Ramos (cell line): Measurements from ENCODE around the gene CDCA7.

Source experiments
- in situ Hi-C: fragments of 300-500 bp; cut with MboI; formaldehyde crosslinking; loops from one replicate; pipeline ENCODE4 v1.14.3; 2022; ENCODE audit warnings: low sequenced_read_pairs; ENCODE audit not compliant: unreplicated experiment

The CDCA7 gene

DNA sequence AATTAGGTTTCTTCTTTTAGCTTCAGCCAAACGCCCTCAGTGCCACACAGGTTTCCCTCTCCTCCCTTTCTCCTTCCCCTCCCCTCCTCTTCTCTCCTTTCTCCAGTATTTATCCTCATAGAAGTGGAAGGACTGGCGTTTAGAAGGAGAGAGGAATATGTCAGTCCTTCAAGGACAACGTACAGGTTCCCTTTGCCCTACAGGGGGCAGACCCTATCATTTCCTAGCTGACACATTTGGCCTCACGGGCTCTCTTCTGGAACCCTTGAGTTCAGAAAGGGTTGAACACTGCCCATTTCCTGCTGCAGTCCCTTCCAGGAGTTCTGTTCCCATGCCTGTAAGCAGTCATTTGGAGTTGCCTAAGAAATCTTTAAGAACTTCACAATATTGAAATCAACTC, 46.1 kb downstream of the CDCA7 start:
- in situ Hi-C loops: loop anchor here (10.0 to 25.0 kb wide), 2 partner anchors 637 to 944 kb away; no protein-coding TSS in a partner anchor

DNA sequence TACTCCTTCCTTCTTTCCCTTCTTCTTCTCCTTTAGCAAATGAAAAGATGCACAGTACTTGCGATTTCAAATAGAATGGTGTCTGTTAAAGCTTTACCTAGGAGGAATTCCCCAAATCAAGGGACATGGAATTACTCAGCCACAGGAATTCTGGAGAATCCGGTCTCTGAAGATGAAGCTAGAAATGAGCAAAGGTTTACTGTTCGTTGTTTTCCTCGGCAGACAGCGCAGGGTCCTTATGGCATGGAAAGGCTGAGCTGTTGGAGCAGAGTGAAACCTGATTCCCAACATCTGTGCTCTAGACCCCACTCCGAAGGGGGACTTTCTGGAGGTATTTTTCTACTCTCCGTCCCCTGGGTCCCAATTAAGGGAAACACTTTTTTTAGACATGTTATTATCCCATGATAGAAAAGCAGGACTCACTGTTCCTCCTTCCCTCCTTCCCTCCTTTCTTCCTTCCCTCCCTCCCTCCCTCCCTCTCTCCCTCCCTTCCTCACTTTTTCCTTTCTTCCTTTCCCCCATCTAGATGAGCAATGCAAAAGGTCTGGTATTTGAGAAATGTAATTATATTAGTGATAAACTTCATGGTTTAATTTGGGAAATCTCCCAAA, 47.1 kb downstream of the CDCA7 start:
- in situ Hi-C loops: loop anchor here (10.0 to 25.0 kb wide), 2 partner anchors 635 to 943 kb away; no protein-coding TSS in a partner anchor

DNA sequence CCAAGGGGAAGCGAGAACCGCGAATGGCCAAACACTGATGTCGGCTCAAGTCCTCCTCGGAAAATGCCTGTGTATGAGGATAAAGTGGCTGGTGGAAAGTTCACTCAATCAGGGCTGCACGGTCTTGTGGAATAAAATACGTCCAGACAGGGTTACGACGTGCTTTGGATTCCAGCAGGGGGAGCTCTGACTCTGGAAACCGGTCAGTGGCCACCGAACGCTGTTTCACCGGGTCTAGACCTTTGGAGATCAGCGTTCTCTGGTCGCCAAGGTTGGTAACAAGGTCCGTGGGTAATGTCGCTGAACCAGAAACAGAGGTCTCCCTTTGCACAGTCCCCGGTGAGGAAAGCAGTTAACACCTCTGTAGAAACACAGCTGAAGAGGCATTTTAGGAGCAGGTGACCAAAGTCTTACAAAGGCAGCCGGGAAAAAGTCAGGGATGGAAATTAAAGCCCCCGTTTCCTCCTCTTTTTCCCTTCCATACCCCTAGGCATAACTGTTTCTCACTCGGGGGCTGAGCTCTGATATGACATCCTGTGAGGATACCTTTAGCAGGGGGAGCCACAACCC, 47.8 kb downstream of the CDCA7 start:
- in situ Hi-C loops: loop anchor here (10.0 to 25.0 kb wide), 2 partner anchors 635 to 942 kb away; no protein-coding TSS in a partner anchor

DNA sequence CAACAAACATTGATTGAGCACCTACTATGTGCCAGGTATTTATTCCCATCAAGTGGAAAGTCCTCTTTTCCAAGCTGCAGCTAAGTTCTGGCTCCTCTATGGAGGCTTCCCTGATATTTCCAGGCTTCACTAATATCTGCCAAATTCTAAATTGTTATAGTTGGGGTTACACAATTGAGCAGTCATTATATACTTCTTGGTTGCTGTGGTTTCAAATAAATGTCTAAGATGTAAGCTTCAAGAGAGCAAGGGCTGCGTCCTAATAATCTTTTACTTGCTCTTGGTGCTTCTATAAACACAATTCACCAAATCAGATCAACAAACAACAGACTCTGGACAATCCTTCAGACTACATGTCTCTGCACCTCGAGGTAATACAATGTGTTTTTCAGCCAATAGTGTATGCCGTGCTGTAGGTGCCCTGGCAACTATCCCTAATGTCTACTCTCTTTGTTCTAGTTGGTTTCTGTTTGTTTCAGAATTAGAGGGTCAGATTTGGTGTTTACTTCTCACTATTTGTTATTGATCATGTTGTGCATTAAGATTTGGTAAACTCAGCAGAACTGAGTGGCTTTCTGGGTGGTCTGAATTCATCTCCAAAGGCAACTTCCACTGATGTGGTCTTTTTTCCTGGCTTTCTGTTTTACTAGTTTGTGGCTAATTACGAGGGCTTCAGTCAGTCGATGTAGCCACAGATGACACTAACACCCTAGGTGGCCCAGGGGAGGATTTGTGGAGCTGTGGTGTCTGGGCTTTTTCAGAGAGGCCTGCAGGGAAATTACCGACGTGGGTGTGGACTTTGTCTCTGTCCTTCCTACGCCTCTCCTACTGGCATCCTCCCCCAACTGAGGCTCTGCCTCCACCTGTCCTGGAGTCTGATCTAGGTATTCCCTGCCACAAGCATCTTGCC, 50.4 kb downstream of the CDCA7 start:
- in situ Hi-C loops: loop anchor here (10.0 to 25.0 kb wide), 2 partner anchors 632 to 940 kb away; no protein-coding TSS in a partner anchor

DNA sequence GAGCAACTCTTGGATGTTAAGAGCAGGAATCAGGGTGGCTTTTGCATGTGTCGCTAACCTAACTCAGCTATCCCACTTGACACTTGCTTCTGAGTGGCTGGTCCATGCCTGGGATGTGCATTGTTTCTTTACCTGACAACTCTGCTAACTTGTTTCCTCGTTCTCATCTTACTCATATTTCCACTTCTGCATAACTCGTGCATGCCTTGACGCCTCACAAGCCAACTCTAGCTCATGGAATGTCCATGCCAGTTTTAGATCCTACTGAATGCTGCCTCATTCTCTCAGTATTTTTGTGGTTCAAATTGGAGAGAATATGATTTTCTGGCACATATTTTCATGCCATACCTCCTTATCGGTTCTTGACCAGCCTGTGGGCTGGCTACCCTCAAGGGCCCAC, 52.5 kb downstream of the CDCA7 start:
- in situ Hi-C loops: loop anchor here (10.0 to 25.0 kb wide), 2 partner anchors 630 to 938 kb away; no protein-coding TSS in a partner anchor

DNA sequence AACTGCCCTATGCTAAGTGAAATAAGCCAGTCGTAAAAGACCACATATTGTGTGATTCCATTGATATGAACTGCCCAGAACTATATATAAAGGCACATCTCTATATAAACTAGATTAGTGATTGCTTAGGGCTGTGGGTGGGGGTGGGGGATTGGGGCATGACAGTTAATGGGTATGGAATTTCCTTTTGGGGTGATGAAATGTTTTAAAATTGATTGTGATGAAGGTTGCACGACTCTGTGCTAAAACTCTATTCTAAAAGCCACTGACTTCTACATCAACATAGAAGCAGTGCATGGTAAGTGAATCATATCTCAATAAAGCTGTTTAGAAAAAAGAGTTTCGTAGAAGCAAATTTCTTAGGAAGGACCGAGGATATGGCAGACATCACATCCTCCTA, 53.0 kb downstream of the CDCA7 start:
- in situ Hi-C loops: loop anchor here (10.0 to 25.0 kb wide), 2 partner anchors 630 to 937 kb away; no protein-coding TSS in a partner anchor

DNA sequence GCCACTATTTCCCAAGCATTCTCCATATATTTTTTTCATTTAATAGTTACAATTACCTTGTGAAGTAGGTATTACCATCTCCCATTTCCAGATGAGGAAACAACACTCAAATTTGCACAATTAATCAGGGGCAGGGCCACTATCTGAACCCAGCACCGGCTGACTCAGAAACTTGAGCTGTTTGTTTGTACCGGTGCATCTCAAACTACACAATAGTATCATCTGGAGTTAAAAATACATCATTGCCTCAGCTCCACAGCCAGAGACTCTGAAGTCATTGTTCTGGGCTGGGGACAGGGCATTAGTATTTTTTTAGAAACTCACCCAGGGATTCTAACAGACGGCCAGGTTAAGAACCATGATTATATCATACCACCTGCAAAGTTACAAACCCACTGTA, 55.9 kb downstream of the CDCA7 start:
- in situ Hi-C loops: loop anchor here (25.0 kb wide), 1 partner anchor 627 kb away; no protein-coding TSS in a partner anchor

DNA sequence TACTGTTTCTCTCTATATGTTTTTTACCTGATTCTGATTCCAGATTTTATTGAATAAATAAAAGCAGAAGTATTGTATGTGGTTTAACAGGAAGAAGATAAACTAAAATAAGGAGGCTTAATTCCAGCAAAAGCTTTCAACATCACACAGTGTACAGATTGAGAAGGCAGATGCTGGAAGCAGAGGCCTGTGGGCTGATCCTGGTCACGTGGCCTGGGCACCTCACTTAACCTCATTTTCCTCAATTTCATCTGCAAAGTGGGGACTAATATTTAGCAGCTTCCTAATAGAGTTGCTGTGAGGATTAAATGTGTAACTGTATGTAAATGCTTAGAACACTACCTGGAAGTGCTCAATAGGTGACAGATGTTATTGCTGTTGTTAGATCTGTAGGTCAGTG, 58.0 kb downstream of the CDCA7 start:
- in situ Hi-C loops: loop anchor here (25.0 kb wide), 1 partner anchor 625 kb away; no protein-coding TSS in a partner anchor

DNA sequence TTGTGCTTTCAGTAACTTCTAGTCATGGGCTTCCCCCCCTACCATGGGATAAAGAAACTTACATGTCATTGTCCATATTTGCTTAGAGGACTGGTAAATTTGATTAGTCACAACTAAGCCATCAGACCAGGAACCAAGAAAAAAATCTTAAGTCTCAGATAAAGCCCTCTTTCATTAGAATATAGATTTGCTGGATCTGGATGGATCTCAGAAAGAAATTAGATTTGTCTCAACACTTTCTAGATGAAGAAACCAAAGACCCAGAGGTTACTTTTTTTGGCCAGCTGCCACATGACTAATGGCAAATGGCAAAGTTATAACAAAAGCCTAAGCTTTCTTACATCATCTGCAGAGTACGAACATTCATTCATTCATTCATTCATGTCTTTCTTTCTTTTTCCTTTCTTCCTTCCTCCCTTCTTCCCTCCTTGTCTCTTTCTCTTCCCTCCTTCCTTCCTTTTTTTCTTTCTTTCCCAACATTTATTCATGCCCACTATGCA, 60.2 kb downstream of the CDCA7 start:
- in situ Hi-C loops: loop anchor here (25.0 kb wide), 1 partner anchor 622 kb away; no protein-coding TSS in a partner anchor

DNA sequence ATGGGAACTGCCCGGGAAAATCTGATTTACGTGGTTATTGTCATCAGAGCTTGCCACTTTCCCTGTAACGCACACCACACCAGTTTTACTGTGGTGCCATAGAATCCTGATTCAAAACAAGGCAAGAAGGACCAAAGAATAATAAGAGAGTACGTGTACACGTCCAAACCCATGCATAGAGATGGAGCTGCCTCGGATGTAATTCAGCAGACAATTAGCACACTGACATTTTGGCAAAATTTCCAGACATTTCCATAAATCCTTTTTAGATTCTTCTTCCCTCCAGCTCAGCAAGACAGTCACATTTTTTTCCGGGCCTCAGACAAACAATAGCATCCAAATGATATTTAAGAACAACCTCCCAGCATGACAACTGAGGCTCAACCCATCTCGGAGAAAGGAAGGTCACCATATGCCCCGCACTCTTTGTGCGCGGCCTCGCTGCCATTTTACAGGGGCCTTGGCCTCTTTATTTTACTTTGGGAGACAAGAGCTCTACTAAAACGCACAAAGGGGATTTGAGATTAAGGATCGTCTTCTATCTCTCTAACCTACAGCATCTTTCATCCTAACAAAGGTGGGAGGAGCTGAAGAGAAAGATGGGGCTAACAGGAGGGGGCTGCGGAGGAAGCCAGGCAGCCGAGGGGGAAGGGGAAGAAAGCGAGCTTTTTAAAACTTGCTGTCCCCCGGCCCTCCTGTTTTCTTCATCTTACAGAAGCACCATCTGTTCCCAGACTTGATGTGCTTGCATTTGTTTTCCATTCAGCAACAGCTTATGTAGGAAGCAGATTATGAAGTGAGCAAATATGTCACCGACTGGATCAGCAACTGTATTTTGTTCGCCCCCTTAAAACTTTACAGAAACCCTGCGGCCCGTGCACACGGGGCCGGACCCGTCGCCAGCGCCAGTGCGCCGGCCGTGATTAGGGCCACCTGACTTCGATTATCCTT, 61.0 kb downstream of the CDCA7 start:
- in situ Hi-C loops: loop anchor here (25.0 kb wide), 1 partner anchor 622 kb away; no protein-coding TSS in a partner anchor

DNA sequence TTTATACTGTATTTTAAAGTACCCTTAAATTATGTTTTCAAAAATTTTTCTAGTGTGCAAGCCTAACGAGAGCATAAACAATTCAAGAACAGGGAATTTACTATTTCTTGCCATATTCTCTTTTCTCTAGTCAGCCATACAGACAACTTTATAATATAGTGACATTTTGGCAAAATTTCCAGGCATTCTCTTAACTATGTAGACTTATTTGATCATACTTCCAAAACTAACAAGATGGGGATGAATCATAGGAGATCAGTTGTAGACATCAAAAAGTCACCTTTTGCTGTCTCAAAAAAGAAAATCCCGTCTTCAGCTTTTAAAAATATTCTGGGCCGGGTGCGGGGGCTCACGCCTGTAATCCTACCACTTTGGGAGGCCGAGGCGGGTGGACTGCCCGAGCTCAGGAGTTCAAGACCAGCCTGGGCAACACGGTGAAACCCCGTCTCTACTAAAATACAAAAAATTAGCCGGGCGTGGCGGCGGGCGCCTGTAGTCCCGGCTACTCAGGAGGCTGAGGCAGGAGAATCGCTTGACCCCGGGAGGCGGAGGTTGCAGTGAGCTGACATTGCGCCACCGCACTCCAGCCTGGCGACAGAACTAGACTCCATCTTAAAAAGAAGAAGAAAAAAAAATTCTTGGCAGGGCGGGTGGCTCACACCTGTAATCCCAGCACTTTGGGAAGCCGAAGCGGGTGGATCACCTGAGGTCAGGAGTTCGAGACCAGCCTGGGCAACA, 61.9 kb downstream of the CDCA7 start:
- in situ Hi-C loops: loop anchor here (25.0 kb wide), 1 partner anchor 621 kb away; no protein-coding TSS in a partner anchor

DNA sequence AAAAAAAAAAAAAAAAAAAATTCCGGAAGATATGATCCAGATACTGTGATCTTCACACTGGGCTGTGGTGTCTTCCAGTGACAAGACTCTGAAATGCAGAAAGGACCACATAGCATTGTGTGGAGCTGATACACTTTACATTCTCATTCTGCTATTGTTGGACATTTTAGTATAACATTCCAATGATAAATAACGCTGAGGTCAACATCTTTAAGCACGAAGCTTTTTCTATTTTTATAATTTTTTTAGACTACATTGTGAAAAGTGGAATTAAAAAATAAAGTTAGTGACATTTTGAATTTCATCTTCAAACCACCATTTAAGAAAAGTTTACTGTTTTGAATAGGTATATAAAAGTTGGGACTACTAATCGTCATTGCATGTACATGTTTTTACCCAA, 62.7 kb downstream of the CDCA7 start:
- in situ Hi-C loops: loop anchor here (25.0 kb wide), 1 partner anchor 620 kb away; no protein-coding TSS in a partner anchor

DNA sequence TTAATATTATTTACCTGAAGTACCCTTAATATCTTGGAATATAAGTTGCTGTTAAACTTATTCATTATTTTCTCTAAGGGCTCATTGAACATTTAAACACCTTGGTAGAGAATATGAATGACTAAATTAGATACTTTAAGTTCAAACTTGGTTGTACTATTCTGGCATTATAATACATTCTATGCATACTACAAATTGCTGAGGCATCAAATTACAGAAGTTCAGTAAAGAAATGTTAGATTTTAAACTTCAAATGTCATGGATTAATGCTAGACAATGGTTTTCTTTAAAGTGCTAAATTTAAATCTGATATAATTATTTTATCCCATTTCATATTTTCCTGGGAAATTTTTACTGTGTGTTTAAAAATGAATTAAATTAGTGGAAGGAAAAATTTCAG, 63.1 kb downstream of the CDCA7 start:
- in situ Hi-C loops: loop anchor here (25.0 kb wide), 1 partner anchor 619 kb away; no protein-coding TSS in a partner anchor
